H1 (cell line): ENCODE measurements around the gene CGB3.

Experiments used
- RFX5 ChIP-seq: IDR thresholded peaks from 2 replicates; pipeline ENCODE4 v1.6.1; 2011; ENCODE audit warnings: low read depth, low read length, improper control_type of control experiment, borderline replicate concordance
- TCF12 ChIP-seq: IDR thresholded peaks from 2 replicates; pipeline ENCODE4 v1.6.1; 2011; ENCODE audit warnings: low read depth, mild to moderate bottlenecking, low read length
- TF ChIP-seq, protein P1 (sequence below), 3 experiments: IDR thresholded peaks; 1 replicate in 2 of 3; 2 replicates in 1 of 3; pipeline versions ENCODE4 v1.5.1 to v1.6.1; 2011; ENCODE audit warnings: low read length in 3 of 3, mild to moderate bottlenecking in 3 of 3, inconsistent platforms in 2 of 3, low read depth in 1 of 3, moderate library complexity in 1 of 3; ENCODE audit not compliant: insufficient read depth in 1 of 3; ENCODE audit errors: control extremely low read depth in 1 of 3
- TF ChIP-seq, protein P2 (sequence below): IDR thresholded peaks from 2 replicates; pipeline ENCODE4 v1.6.1; 2012; ENCODE audit warnings: low read length, inconsistent platforms

- TF ChIP-seq, protein P1, sequence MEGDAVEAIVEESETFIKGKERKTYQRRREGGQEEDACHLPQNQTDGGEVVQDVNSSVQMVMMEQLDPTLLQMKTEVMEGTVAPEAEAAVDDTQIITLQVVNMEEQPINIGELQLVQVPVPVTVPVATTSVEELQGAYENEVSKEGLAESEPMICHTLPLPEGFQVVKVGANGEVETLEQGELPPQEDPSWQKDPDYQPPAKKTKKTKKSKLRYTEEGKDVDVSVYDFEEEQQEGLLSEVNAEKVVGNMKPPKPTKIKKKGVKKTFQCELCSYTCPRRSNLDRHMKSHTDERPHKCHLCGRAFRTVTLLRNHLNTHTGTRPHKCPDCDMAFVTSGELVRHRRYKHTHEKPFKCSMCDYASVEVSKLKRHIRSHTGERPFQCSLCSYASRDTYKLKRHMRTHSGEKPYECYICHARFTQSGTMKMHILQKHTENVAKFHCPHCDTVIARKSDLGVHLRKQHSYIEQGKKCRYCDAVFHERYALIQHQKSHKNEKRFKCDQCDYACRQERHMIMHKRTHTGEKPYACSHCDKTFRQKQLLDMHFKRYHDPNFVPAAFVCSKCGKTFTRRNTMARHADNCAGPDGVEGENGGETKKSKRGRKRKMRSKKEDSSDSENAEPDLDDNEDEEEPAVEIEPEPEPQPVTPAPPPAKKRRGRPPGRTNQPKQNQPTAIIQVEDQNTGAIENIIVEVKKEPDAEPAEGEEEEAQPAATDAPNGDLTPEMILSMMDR (IDR thresholded peaks at IDR 0.05; ENCODE audit: control extremely low read depth in 1 of 3, insufficient read depth in 1 of 3, low read depth in 1 of 3, low read length in 3 of 3): peak; percentile 78 to 92 (median 88)
- TF ChIP-seq RFX5 (no peak; the same call in 1 of the 2 replicates), TCF12 (no peak)
- TF ChIP-seq, protein P2, sequence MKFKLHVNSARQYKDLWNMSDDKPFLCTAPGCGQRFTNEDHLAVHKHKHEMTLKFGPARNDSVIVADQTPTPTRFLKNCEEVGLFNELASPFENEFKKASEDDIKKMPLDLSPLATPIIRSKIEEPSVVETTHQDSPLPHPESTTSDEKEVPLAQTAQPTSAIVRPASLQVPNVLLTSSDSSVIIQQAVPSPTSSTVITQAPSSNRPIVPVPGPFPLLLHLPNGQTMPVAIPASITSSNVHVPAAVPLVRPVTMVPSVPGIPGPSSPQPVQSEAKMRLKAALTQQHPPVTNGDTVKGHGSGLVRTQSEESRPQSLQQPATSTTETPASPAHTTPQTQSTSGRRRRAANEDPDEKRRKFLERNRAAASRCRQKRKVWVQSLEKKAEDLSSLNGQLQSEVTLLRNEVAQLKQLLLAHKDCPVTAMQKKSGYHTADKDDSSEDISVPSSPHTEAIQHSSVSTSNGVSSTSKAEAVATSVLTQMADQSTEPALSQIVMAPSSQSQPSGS: no peak
Measured at GRCh38 chr19:48993175-48994034, 30.7 kb downstream of the CGB3 start, which contains the start of the genes GYS1 and RUVBL2.
